ENCODE data around the gene CLBA1.

- TF ChIP-seq CHD4 (IDR thresholded peaks at IDR 0.05; ENCODE audit: borderline replicate concordance) (no peak), EP300 (IDR thresholded peaks at IDR 0.05) (peak in 1 of 2 experiments; percentile 75; a peak in 2 of 5 replicates), REST (IDR thresholded peaks at IDR 0.05) (no peak), CTCF (IDR thresholded peaks at IDR 0.05) (no peak), CHD2 (IDR thresholded peaks at IDR 0.05; ENCODE audit: low read length, partially characterized antibody) (no peak), POLR2A (IDR thresholded peaks at IDR 0.05; ENCODE audit: low read length) (peak; percentile 26; the same call in 1 of the 2 replicates)
These were observed 12.0 kb upstream of the CLBA1 start for GRCh38 chr14:104973385-104974145.
